ENCODE results near the gene TBC1D1.
A peak's percentile ranks its signal among the peaks of the same experiment; 100 is the strongest.

The TBC1D1 gene

GRCh38 chr4:37890801-37891259, at the start of gene TBC1D1:
Gene TBC1D1, plus strand, starts transcription at chr4:37891084. Its CDS starts 11,012 bp downstream, at chr4:37902096.
- DNase-seq = peak; percentile 51 to 59

GRCh38 chr4:37844204-37844603, 46.7 kb upstream of the TBC1D1 start:
- DNase-seq = no peak

- DNase-seq = no peak
These were observed 45.7 kb upstream of the TBC1D1 start for GRCh38 chr4:37845201-37845600.

GRCh38 chr4:37847311-37847884, 43.5 kb upstream of the TBC1D1 start:
- DNase-seq = no peak

- DNase-seq = no peak
These were observed 38.5 kb upstream of the TBC1D1 start for GRCh38 chr4:37852376-37852775.

GRCh38 chr4:37858112-37858511, 32.8 kb upstream of the TBC1D1 start:
- DNase-seq = no peak

- DNase-seq = no peak
These were observed 32.0 kb upstream of the TBC1D1 start for GRCh38 chr4:37858872-37859271.

GRCh38 chr4:37860266-37860665, 30.6 kb upstream of the TBC1D1 start:
- DNase-seq = no peak

GRCh38 chr4:37862961-37863360, 27.9 kb upstream of the TBC1D1 start:
- DNase-seq = no peak

- no peak for DNase-seq
These were observed 26.1 kb upstream of the TBC1D1 start for GRCh38 chr4:37864786-37865185.

GRCh38 chr4:37865450-37865849, 25.4 kb upstream of the TBC1D1 start:
- no peak for DNase-seq

GRCh38 chr4:37867102-37867501, 23.8 kb upstream of the TBC1D1 start:
- DNase-seq = no peak

- DNase-seq = no peak
These were observed 22.6 kb upstream of the TBC1D1 start for GRCh38 chr4:37868238-37868637.

GRCh38 chr4:37872310-37872988, 18.4 kb upstream of the TBC1D1 start:
- DNase-seq = no peak

GRCh38 chr4:37873386-37873785, 17.5 kb upstream of the TBC1D1 start:
- DNase-seq = no peak

- DNase-seq = no peak
These were observed 14.7 kb upstream of the TBC1D1 start for GRCh38 chr4:37876156-37876555.

GRCh38 chr4:37879365-37879764, 11.5 kb upstream of the TBC1D1 start:
- DNase-seq = no peak

- no peak for DNase-seq
These were observed 9.1 kb upstream of the TBC1D1 start for GRCh38 chr4:37881811-37882210.

- DNase-seq = no peak
These were observed 8.1 kb upstream of the TBC1D1 start for GRCh38 chr4:37882665-37883296.

GRCh38 chr4:37884855-37885487, 5.9 kb upstream of the TBC1D1 start:
- DNase-seq = no peak

GRCh38 chr4:37885496-37885895, 5.4 kb upstream of the TBC1D1 start:
- no peak for DNase-seq

- peak; percentile 41 to 52 for DNase-seq
These were observed 759 bp upstream of the TBC1D1 start for GRCh38 chr4:37889849-37890800.
